Hepatocyte (in vitro differentiated cells): ENCODE measurements around the gene STPG2. TPM values are rescaled to one million over a fixed set of nuclear protein-coding genes. Genes with fewer than 3 reads are reported as not detected.

Experiments
- DNase-seq: peaks from one replicate; pipeline ENCODE4 v3.0.0-alpha.2; 2016; ENCODE audit warnings: low spot score
- H2AFZ ChIP-seq: fragments of 200-600 bp; sonication (generic); 2 replicates; pipeline ENCODE4 v1.6.0; 2016; ENCODE audit warnings: antibody characterized with exemption, mild to moderate bottlenecking
- H3K27ac ChIP-seq: fragments of 200-600 bp; sonication (generic); 2 replicates; pipeline ENCODE4 v1.5.1; 2016; ENCODE audit warnings: mild to moderate bottlenecking
- H3K27me3 ChIP-seq: fragments of 200-600 bp; sonication (generic); 2 replicates; pipeline ENCODE4 v1.6.1; 2016
- H3K36me3 ChIP-seq: fragments of 200-600 bp; sonication (generic); replicated peaks from 2 replicates; pipeline ENCODE4 v1.5.1; 2016; ENCODE audit warnings: low read depth; ENCODE audit not compliant: insufficient read depth
- H3K4me1 ChIP-seq: fragments of 200-600 bp; sonication (generic); 2 replicates; pipeline ENCODE4 v1.5.1; 2016; ENCODE audit warnings: mild to moderate bottlenecking, moderate library complexity; ENCODE audit not compliant: insufficient read depth
- H3K4me2 ChIP-seq: fragments of 200-600 bp; sonication (generic); 2 replicates; pipeline ENCODE4 v1.6.0; 2016
- H3K4me3 ChIP-seq: fragments of 200-600 bp; sonication (generic); 2 replicates; pipeline ENCODE4 v1.5.1; 2016; ENCODE audit warnings: mild to moderate bottlenecking
- H3K79me2 ChIP-seq: fragments of 200-600 bp; sonication (generic); 2 replicates; pipeline ENCODE4 v1.6.0; 2017; ENCODE audit warnings: mild to moderate bottlenecking
- H3K9me2 ChIP-seq: fragments of 200-600 bp; sonication (generic); replicated peaks from 2 replicates; pipeline ENCODE4 v1.6.0; 2017; ENCODE audit warnings: mild to moderate bottlenecking; ENCODE audit not compliant: insufficient read depth
- H3K9me3 ChIP-seq: fragments of 200-600 bp; sonication (generic); 2 replicates; pipeline ENCODE4 v1.5.1; 2016; ENCODE audit warnings: low read depth, mild to moderate bottlenecking
- H4K20me1 ChIP-seq: fragments of 200-600 bp; sonication (generic); 2 replicates; pipeline ENCODE4 v1.6.0; 2016; ENCODE audit warnings: mild to moderate bottlenecking; ENCODE audit not compliant: insufficient read depth, poor library complexity, severe bottlenecking
- CTCF ChIP-seq: fragments of 200-600 bp; sonication (generic); IDR thresholded peaks from 2 replicates; pipeline ENCODE4 v1.5.1; 2016; ENCODE audit warnings: antibody characterized with exemption, mild to moderate bottlenecking; ENCODE audit not compliant: poor library complexity
- EZH2 ChIP-seq: fragments of 200-600 bp; sonication (generic); IDR thresholded peaks from 2 replicates; pipeline ENCODE4 v1.6.1; 2016; ENCODE audit warnings: antibody characterized with exemption, mild to moderate bottlenecking, borderline replicate concordance
- EZH2phosphoT487 ChIP-seq: fragments of 200-600 bp; sonication (generic); IDR thresholded peaks from one replicate; pipeline ENCODE4 v1.6.1; 2018; ENCODE audit warnings: antibody characterized with exemption, mild to moderate bottlenecking, low read depth, moderate library complexity; ENCODE audit not compliant: unreplicated experiment, severe bottlenecking
- WGBS: methylation state at CpG from one replicate; pipeline ENCODE4 v1.1.6; 2016; ENCODE audit warnings: low lambda C conversion rate; ENCODE audit errors: missing lambda C conversion rate; 5-methylcytosine and 5-hydroxymethylcytosine counted together
- polyA plus RNA-seq: library from polyadenylated mRNA; unstranded; fragments of >200 nt; fragmentation: Nextera tagmentation; extraction: Ambion mirVana; gene quantifications from 2 replicates; pipeline ENCODE4 v1.2.1, GENCODE V29; 2016
- total RNA-seq: library from RNA; depleted of rRNA; stranded (reverse); fragments of >200 nt; gene quantifications from 2 replicates; pipeline ENCODE4 v1.2.3, GENCODE V29; 2014

Gene STPG2
- total and polyA plus RNA-seq, 2 experiments from 2014 or later = 0.17 to 0.98 TPM

GRCh38 chr4:98113012-98113411, 30.3 kb downstream of the STPG2 start:
- H3K4me1 ChIP-seq = no peaks in the 10 kb centered on the region
- H3K79me2 ChIP-seq = no peaks in the 10 kb centered on the region
- H3K4me2 ChIP-seq = no peak overlapping the region
- no peaks in the 10 kb centered on the region for H3K36me3 ChIP-seq
- no peaks in the 10 kb centered on the region for H3K9me3 ChIP-seq
- TF ChIP-seq EZH2phosphoT487 = no peak
- TF ChIP-seq CTCF = peak; percentile 52
- no peak for TF ChIP-seq EZH2
- no peaks in the 10 kb centered on the region for H3K9me2 ChIP-seq
- H4K20me1 ChIP-seq = no peaks in the 10 kb centered on the region
- no peaks in the 10 kb centered on the region for H3K27me3 ChIP-seq
- no peak overlapping the region for H3K4me3 ChIP-seq
- DNase-seq = peak; percentile 60
- WGBS = 13% methylated on average over 3 of the region's 3 CpGs
- no peak overlapping the region for H3K27ac ChIP-seq
- H2AFZ ChIP-seq = no peak overlapping the region

GRCh38 chr4:98110929-98111328, 32.3 kb downstream of the STPG2 start:
- 92% methylated on average over 2 of the region's 2 CpGs for WGBS
- Histone ChIP-seq H3K9me3 (no peaks in the 10 kb centered on the region), H3K4me2 (no peak overlapping the region), H3K27ac (no peak overlapping the region), H3K27me3 (no peaks in the 10 kb centered on the region), H3K36me3 (no peaks in the 10 kb centered on the region), H3K4me1 (no peaks in the 10 kb centered on the region), H4K20me1 (no peaks in the 10 kb centered on the region), H2AFZ (no peak overlapping the region), H3K9me2 (no peaks in the 10 kb centered on the region), H3K79me2 (no peaks in the 10 kb centered on the region), H3K4me3 (no peak overlapping the region)
- TF ChIP-seq CTCF (no peak), EZH2 (no peak), EZH2phosphoT487 (no peak)
- no peak for DNase-seq

- H3K4me1 ChIP-seq = no peaks in the 10 kb centered on the region
- no peaks in the 10 kb centered on the region for H3K79me2 ChIP-seq
- no peak overlapping the region for H3K27ac ChIP-seq
- H3K9me3 ChIP-seq = no peaks in the 10 kb centered on the region
- 68% methylated on average over 5 of the region's 5 CpGs for WGBS
- no peak overlapping the region for H2AFZ ChIP-seq
- H3K9me2 ChIP-seq = no peaks in the 10 kb centered on the region
- no peaks in the 10 kb centered on the region for H3K27me3 ChIP-seq
- no peaks in the 10 kb centered on the region for H3K36me3 ChIP-seq
- DNase-seq = no peak
- H3K4me3 ChIP-seq = no peak overlapping the region
- TF ChIP-seq CTCF (no peak), EZH2 (no peak), EZH2phosphoT487 (no peak)
- H3K4me2 ChIP-seq = no peak overlapping the region
- H4K20me1 ChIP-seq = no peaks in the 10 kb centered on the region
Observed at GRCh38 chr4:98110214-98110613, 33.1 kb downstream of the STPG2 start.

- no peak for DNase-seq
- no peaks in the 10 kb centered on the region for H3K36me3 ChIP-seq
- no peaks in the 10 kb centered on the region for H3K79me2 ChIP-seq
- no peak overlapping the region for H3K4me2 ChIP-seq
- no peaks in the 10 kb centered on the region for H4K20me1 ChIP-seq
- H2AFZ ChIP-seq = no peak overlapping the region
- H3K4me3 ChIP-seq = no peak overlapping the region
- H3K27ac ChIP-seq = no peak overlapping the region
- H3K27me3 ChIP-seq = no peaks in the 10 kb centered on the region
- no peaks in the 10 kb centered on the region for H3K4me1 ChIP-seq
- TF ChIP-seq EZH2phosphoT487 (no peak), EZH2 (no peak), CTCF (no peak)
- H3K9me2 ChIP-seq = no peaks in the 10 kb centered on the region
- H3K9me3 ChIP-seq = no peaks in the 10 kb centered on the region
- WGBS = 85% methylated on average over 1 of the region's 1 CpG
Observed at GRCh38 chr4:98102660-98103059, 40.6 kb downstream of the STPG2 start.
